Fibroblast of lung (primary cell): ENCODE results near the gene SLC44A1.

Experiments
- EZH2 ChIP-seq: IDR thresholded peaks from 2 replicates; pipeline ENCODE4 v1.5.1; 2012; ENCODE audit warnings: low read length, control low read depth, mild to moderate bottlenecking; ENCODE audit errors: missing control alignments
- TF ChIP-seq, protein P1 (sequence below), 2 donors: IDR thresholded peaks in 1 of 2; conservative IDR thresholded peaks in 1 of 2; 1 replicate in 1 of 2; 2 replicates in 1 of 2; pipeline ENCODE4 v1.5.1; 2011 to 2012; ENCODE audit warnings: low read length in 2 of 2, control low read depth in 1 of 2, inconsistent platforms in 1 of 2, low read depth in 1 of 2, mild to moderate bottlenecking in 1 of 2

DNA sequence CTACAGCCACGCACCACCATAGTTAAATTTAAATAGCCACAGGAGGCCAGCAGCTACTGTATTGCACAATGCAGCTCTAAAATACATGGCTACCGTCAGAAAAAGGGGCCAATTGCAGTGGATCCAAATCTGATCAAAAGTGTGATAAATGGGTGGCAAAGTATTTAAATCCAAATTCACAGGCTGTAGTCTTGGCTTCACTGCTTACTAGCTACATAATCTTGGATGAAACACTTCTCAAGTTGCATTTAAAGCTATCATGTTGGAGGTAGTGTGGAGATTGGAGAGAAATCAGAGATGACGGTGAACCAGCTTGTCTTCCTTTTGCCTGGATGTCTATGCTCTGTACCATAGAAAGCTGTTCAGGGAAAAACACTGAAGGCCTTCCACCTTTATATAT lies 24.0 kb upstream of the SLC44A1 start:
- TF ChIP-seq, protein P1, sequence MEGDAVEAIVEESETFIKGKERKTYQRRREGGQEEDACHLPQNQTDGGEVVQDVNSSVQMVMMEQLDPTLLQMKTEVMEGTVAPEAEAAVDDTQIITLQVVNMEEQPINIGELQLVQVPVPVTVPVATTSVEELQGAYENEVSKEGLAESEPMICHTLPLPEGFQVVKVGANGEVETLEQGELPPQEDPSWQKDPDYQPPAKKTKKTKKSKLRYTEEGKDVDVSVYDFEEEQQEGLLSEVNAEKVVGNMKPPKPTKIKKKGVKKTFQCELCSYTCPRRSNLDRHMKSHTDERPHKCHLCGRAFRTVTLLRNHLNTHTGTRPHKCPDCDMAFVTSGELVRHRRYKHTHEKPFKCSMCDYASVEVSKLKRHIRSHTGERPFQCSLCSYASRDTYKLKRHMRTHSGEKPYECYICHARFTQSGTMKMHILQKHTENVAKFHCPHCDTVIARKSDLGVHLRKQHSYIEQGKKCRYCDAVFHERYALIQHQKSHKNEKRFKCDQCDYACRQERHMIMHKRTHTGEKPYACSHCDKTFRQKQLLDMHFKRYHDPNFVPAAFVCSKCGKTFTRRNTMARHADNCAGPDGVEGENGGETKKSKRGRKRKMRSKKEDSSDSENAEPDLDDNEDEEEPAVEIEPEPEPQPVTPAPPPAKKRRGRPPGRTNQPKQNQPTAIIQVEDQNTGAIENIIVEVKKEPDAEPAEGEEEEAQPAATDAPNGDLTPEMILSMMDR (conservative IDR thresholded peaks at IDR 0.05 in 1 of 2, IDR thresholded peaks at IDR 0.05 in 1 of 2; ENCODE audit: low read depth in 1 of 2, low read length in 2 of 2), result no peak
- no peak for TF ChIP-seq EZH2
